ENCODE measurements around the gene MAEA.

Gene MAEA

DNA sequence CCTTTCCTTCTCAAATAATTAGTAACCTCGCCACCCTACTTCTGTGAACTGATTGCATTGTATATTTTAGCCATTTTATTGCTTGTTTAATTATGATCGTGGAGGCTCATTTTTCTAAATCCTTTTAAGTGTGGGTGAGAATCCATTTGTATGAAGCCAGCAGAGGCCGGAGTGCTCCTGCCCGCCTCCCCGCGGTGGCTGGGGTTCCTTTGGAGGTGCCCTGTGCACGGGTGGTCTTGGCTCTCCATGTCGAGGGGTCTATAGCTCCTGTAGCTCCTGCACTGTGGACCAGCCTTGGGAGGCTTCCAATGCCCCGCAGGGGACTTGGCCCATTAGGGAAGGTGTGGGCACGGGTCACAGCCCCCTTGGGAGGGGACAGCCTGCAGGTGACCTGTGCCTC lies 72.4 kb downstream of the MAEA start:
- H3K4me3 ChIP-seq (ENCODE audit: control insufficient read depth, low read depth, low read length), result no peak overlapping the region
- DNase-seq (ENCODE audit: low read depth), result no peak
- no peak for TF ChIP-seq CTCF (IDR thresholded peaks at IDR 0.05; ENCODE audit: control insufficient read depth, insufficient read depth, low read depth, low read length, missing control alignments)

DNA sequence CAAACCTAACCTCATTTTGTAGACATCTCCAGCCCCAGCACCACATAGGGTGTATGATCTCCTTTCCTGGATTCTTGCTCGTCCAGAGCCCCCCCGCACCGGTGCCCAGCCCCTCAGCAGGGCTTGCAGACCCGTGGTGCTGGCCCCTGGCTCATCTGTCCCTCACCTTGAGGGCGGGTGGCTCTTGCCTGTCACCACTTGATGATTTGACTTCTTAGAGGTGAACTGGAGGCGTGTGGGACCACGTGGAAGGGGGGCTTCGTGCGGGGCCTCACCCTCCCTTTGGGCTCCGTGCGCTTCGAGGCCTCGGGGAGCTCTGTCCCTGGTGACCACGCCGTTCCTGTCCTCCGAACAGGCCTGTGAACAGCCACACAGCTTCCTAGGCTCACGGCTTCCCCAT lies 72.8 kb downstream of the MAEA start:
- no peak overlapping the region for H3K4me3 ChIP-seq (ENCODE audit: control insufficient read depth, low read depth, low read length)
- no peak for DNase-seq (ENCODE audit: low read depth)
- no peak for TF ChIP-seq CTCF (IDR thresholded peaks at IDR 0.05; ENCODE audit: control insufficient read depth, insufficient read depth, low read depth, low read length, missing control alignments)

DNA sequence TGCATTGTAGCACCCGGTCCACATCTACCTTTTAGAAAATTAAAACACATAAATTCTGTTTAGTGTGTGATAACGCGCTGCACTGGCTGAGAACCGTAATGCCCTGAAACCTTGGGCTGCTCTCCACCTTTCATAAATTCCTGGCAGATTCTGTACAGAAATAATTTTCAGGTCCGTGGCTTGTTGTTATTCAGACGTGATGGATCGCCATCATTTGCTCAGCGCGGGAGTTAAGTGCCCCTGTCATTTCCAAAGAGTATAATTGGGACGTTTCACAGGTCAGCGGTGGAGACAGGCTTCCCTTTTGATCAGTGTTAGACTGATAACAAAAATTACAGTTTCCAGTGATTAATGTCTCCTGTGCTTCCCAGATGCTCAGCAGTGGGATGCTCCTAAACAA lies 73.8 kb downstream of the MAEA start:
- DNase-seq (ENCODE audit: low read depth), result no peak
- no peak for TF ChIP-seq CTCF (IDR thresholded peaks at IDR 0.05; ENCODE audit: control insufficient read depth, insufficient read depth, low read depth, low read length, missing control alignments)

GRCh38 chr4:1364217-1364616 lies 74.5 kb downstream of the MAEA start:
- DNase-seq (ENCODE audit: low read depth), result no peak
- no peak for TF ChIP-seq CTCF (IDR thresholded peaks at IDR 0.05; ENCODE audit: control insufficient read depth, insufficient read depth, low read depth, low read length, missing control alignments)
- no peak overlapping the region for H3K4me3 ChIP-seq (ENCODE audit: control insufficient read depth, low read depth, low read length)

More for the DNA sequence above, 73.8 kb downstream of the MAEA start:
- no peak overlapping the region for H3K4me3 ChIP-seq (ENCODE audit: control insufficient read depth, low read depth, low read length)

DNA sequence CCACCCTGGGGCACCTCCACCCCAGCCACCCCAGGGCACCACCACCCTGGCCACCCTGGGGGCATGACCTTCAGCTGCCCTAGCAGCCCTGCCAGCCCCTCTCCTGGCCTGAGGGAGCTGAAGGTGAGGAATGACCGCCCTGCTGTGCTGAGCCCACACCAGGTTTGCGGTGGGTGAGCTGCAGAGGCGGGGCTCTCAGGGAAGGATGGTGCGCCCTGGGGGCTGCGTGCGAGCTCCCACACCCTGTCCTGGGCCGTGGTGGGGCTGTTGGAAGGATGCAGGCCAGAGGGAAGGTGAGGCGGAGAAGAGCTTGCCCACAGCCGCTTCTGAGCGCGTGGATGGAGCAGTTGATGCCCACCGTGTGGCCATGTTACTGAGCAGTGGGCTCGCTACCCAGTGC lies 75.1 kb downstream of the MAEA start:
- DNase-seq (ENCODE audit: low read depth), result no peak
- no peak overlapping the region for H3K4me3 ChIP-seq (ENCODE audit: control insufficient read depth, low read depth, low read length)
- TF ChIP-seq CTCF (IDR thresholded peaks at IDR 0.05; ENCODE audit: control insufficient read depth, insufficient read depth, low read depth, low read length, missing control alignments), result no peak

GRCh38 chr4:1365271-1366178 lies 75.8 kb downstream of the MAEA start:
- no peak for TF ChIP-seq CTCF (IDR thresholded peaks at IDR 0.05; ENCODE audit: control insufficient read depth, insufficient read depth, low read depth, low read length, missing control alignments)
- no peak overlapping the region for H3K4me3 ChIP-seq (ENCODE audit: control insufficient read depth, low read depth, low read length)
- no peak for DNase-seq (ENCODE audit: low read depth)
